Body of pancreas (tissue), 4 donors: ENCODE results near the gene PTPN6. TPM values are rescaled to one million over a fixed set of nuclear protein-coding genes. Genes with fewer than 3 reads are reported as not detected.
A peak's percentile ranks its signal among the peaks of the same experiment; 100 is the strongest.

ENCODE experiments used
- ATAC-seq: fragments of 150-250 bp; one replicate; pipeline ENCODE4 v1.9.1; 2016
- DNase-seq, 4 donors: peaks; one replicate each; pipeline ENCODE4 v3.0.0-alpha.2; 2019
- H3K27ac ChIP-seq, 4 donors: fragments of 200-600 bp; sonication (generic); 1 replicate in 3 of 4; 2 replicates in 1 of 4; pipeline versions ENCODE4 v1.5.1 to v1.6.1; 2016 to 2019; ENCODE audit warnings: mild to moderate bottlenecking in 1 of 4, mixed read lengths in 1 of 4, moderate library complexity in 1 of 4
- H3K27me3 ChIP-seq, 2 donors: fragments of 200-600 bp; sonication (generic); one replicate each; pipeline ENCODE4 v1.6.0; 2016; ENCODE audit warnings: mild to moderate bottlenecking in 1 of 2
- H3K36me3 ChIP-seq, 2 donors: fragments of 200-600 bp; sonication (generic); replicated peaks in 1 of 2; 2 replicates each; pipeline ENCODE4 v1.5.1; 2016; ENCODE audit warnings: low read depth in 2 of 2; ENCODE audit not compliant: insufficient read depth in 1 of 2
- H3K4me1 ChIP-seq: fragments of 200-600 bp; sonication (generic); one replicate; pipeline ENCODE4 v1.6.0; 2016
- H3K4me3 ChIP-seq, 2 donors: fragments of 200-600 bp; sonication (generic); 1 replicate in 1 of 2; 2 replicates in 1 of 2; pipeline ENCODE4 v1.5.1; 2016 to 2019
- H3K9me3 ChIP-seq, 3 donors: fragments of 200-600 bp; sonication (generic); 1 replicate in 2 of 3; 2 replicates in 1 of 3; pipeline ENCODE4 v1.5.1; 2016
- CTCF ChIP-seq, 7 experiments: fragments of 450-650 bp in 4 of 7; fragments of 200-600 bp in 3 of 7; sonication (generic) in 3 of 7; IDR thresholded peaks; one replicate each; pipeline ENCODE4 v1.5.1; 2016 to 2019; ENCODE audit warnings: antibody characterized with exemption in 7 of 7
- POLR2A ChIP-seq, 3 donors: fragments of 450-650 bp; IDR thresholded peaks; one replicate each; pipeline ENCODE4 v1.6.1; 2016; ENCODE audit warnings: antibody characterized with exemption in 3 of 3, mild to moderate bottlenecking in 2 of 3
- WGBS, 2 donors: methylation state at CpG; one replicate each; pipeline ENCODE4 v1.1.5; 2017; 5-methylcytosine and 5-hydroxymethylcytosine counted together
- intact Hi-C: fragments of 100-400 bp; cut with DNase I; formaldehyde crosslinking; loops from one replicate; pipeline ENCODE4 v1.15.1; 2023
- total RNA-seq, 2 donors: library from RNA; depleted of rRNA; stranded (reverse); fragments of >200 nt; gene quantifications; one replicate each; pipeline ENCODE4 v1.1.0, GENCODE V29; 2016

The PTPN6 gene
- 10 to 100 TPM; 18.4 to 19.4 TPM for total RNA-seq

DNA sequence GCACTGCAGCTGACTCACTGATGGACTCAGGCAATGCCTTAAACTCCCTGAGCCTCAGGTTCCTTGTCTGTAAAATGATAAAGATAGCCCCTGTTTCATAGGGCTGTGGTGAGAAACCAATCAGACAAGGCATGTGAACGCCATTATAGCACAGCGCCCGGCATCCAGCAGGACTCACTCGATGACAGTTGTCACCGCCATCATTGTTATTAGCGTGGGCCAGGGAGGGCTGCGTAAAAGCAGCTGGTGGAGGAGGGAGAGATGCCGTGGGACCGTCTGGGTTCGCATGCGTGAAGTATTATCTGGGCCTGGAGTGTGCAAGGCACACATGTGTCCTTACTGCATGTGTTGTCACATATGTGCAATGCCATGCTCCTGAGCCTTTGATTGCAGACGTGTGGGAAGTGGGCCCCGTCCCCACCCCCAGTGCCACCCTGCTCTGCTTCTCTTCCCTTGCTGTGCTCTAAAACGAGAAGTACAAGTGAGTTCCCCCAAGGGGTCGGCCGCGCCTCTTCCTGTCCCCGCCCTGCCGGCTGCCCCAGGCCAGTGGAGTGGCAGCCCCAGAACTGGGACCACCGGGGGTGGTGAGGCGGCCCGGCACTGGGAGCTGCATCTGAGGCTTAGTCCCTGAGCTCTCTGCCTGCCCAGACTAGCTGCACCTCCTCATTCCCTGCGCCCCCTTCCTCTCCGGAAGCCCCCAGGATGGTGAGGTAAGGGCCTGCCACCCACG, at the start of gene PTPN6:
TSS of gene PTPN6 (plus strand) at position 546 of the 730 bp plus-strand sequence. CDS start at position 703, 157 bp downstream.
- peak in 1 of 4 donors; percentile 73 for DNase-seq
- intact Hi-C loops: no loop called here
- Histone ChIP-seq H3K36me3 (peaks cover 0 to 3% of the 10 kb centered on the region in 2 donors), H3K9me3 (no peaks in the 10 kb centered on the region), H3K27ac (peak within 1 kb of the TSS in 2 of 4 donors; percentile 27 to 55), H3K4me3 (no peak within 1 kb of the TSS), H3K4me1 (peaks cover 15% of the 10 kb centered on the region), H3K27me3 (no peaks in the 10 kb centered on the region)
- no peak for ATAC-seq
- TF ChIP-seq POLR2A (IDR thresholded peaks at IDR 0.05): peak in 2 of 3 donors; percentile 20 to 61
- TF ChIP-seq CTCF (IDR thresholded peaks at IDR 0.05): no peak
- WGBS, 2 donors: 81 to 87% methylated on average over 22 of the region's 25 CpGs

- ATAC-seq: no peak
- Histone ChIP-seq H3K27ac (no peak overlapping the region), H3K9me3 (no peaks in the 10 kb centered on the region), H3K36me3 (no peaks in the 10 kb centered on the region), H3K27me3 (no peaks in the 10 kb centered on the region), H3K4me3 (no peak overlapping the region), H3K4me1 (peaks cover 28% of the 10 kb centered on the region)
- TF ChIP-seq POLR2A (IDR thresholded peaks at IDR 0.05) (no peak), CTCF (IDR thresholded peaks at IDR 0.05) (no peak)
- intact Hi-C loops: no loop called here
- no peak for DNase-seq
- WGBS, 2 donors: 64 to 67% methylated on average over 4 of the region's 4 CpGs
Measured at GRCh38 chr12:6902448-6902847, 48.7 kb upstream of the PTPN6 start.

GRCh38 chr12:6903722-6904121, 47.4 kb upstream of the PTPN6 start:
- Histone ChIP-seq H3K36me3 (no peaks in the 10 kb centered on the region), H3K27me3 (no peaks in the 10 kb centered on the region), H3K9me3 (no peaks in the 10 kb centered on the region), H3K4me1 (peaks cover 28% of the 10 kb centered on the region), H3K27ac (no peak overlapping the region), H3K4me3 (no peak overlapping the region)
- WGBS, 2 donors: 67 to 81% methylated on average over 1 of the region's 1 CpG
- DNase-seq (no peak), ATAC-seq (no peak)
- no peak for TF ChIP-seq CTCF (IDR thresholded peaks at IDR 0.05)
- no peak for TF ChIP-seq POLR2A (IDR thresholded peaks at IDR 0.05)
- intact Hi-C loops: no loop called here

- 4 to 5% methylated on average over 33 to 34 of the region's 34 CpGs for WGBS, 2 donors
- H3K4me1 ChIP-seq: peaks cover 22% of the 10 kb centered on the region
- H3K27ac ChIP-seq: peak within 1 kb of the TSS; percentile 47 to 87 (median 64)
- H3K9me3 ChIP-seq: no peaks in the 10 kb centered on the region
- DNase-seq (peak; percentile 99), ATAC-seq (peak; percentile 97)
- intact Hi-C loops: no loop called here
- no peaks in the 10 kb centered on the region for H3K36me3 ChIP-seq
- no peaks in the 10 kb centered on the region for H3K27me3 ChIP-seq
- peak within 1 kb of the TSS; percentile 16 to 35 for H3K4me3 ChIP-seq
- no peak for TF ChIP-seq CTCF (IDR thresholded peaks at IDR 0.05)
- TF ChIP-seq POLR2A (IDR thresholded peaks at IDR 0.05): peak in 2 of 3 donors; percentile 71 to 74
Measured at GRCh38 chr12:6904280-6905276, 46.6 kb upstream of the PTPN6 start, which contains the start of gene LRRC23. TSS of gene LRRC23 (plus strand) at chr12:6904822. CDS start at chr12:6905634, 812 bp downstream.
